ENCODE measurements around the gene SKIL. TPM values are rescaled to one million over a fixed set of nuclear protein-coding genes. Genes with fewer than 3 reads are reported as not detected.

The SKIL gene
- total RNA-seq, 6 experiments from 2014 or later, result 14.1 to 29.1 (median 21.3) TPM

DNA sequence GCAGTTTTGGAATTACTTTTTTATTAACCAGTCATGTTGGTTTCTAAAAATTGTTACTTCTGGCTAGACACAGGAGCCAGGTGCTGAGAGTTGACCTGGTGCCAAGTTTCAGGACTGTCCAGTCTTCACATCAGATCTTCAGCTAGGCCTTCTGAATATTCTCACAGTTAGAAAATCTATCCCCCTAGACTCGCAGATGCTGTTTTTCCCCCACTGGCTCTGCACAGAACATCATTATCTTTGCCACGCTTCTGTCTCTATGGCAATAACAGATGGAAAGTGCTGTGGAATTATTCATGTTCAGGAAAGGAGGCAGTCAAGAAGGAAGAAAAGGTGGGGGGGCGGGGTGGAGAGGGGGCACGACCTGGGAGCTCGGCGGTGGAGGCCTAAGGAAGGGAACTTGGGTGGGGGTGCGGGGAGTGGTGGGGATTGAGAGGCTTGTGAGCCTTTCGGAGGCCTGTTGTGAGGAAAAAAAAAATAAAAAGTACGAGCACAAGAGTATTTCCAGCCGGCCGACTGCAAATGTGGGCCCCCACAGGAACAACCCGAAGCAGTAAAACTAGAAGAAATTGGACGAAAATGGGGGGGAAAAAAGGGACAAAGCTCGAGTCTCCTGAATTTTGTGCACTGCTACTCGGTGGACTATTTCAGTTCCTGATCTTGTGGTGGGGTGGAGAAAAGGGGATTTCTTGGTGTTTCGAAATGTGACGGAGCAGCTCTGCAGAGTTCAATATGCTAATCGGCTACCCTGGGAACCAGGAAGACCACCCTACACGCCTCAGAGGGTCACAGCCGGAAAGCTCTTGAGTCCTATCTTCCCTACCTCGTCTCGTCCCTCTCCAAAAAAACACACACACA is 1.5 kb upstream of the SKIL start:
- TF ChIP-seq POLR2A (IDR thresholded peaks at IDR 0.05) (no peak), CTCF (IDR thresholded peaks at IDR 0.05) (no peak)
- ATAC-seq, result peak in 2 of 4 donors; percentile 4 to 13
- no peaks in the 10 kb centered on the region for H3K27me3 ChIP-seq
- H3K4me1 ChIP-seq, result peaks cover 0 to 10% (median 2%) of the 10 kb centered on the region in 4 donors
- peak in 2 of 3 donors; percentile 34 to 60 for DNase-seq
- H3K4me3 ChIP-seq, result peak overlapping the region; percentile 29 to 81 (median 46)
- WGBS (ENCODE audit: insufficient coverage, low coverage, low lambda C conversion rate, missing lambda C conversion rate), result 5% methylated on average over 22 of the region's 22 CpGs
- intact Hi-C loops (cut with DNase I), result no loop called here
- H3K36me3 ChIP-seq, result no peaks in the 10 kb centered on the region
- no peaks in the 10 kb centered on the region for H3K9me3 ChIP-seq
- H3K27ac ChIP-seq, result peak overlapping the region; percentile 64 to 93 (median 78)

DNA sequence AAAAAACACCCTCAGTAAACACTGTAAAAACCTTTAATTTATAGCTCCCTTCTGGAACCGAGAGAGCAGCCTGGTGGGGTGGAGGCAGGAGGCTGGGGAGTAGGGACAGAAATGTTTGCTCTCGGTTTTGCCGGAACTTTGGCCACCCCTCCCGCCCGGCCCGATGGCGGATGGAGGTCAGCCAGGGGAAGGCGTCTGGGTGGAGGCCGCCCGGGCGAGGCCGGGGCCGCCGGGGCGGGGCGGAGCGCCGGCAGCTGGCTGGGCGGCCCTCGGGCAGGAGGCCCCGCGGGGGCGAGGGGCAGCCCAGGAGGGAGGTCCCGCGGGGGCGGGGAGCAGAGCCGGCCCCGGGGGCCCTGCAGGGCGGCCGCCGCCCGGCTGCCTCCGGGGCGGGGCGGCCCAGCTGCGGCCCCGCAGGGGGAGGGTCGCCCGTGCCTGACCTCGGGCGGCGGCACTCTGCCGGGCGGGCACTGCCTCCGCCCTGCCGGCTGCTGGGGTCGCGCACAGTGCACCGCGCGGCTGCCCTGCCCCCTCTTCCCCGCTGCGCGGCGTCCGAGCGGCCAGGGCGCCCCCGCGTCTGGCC is 829 bp upstream of the SKIL start:
- Histone ChIP-seq H3K27me3 (no peaks in the 10 kb centered on the region), H3K4me1 (peaks cover 0 to 8% (median 2%) of the 10 kb centered on the region in 4 donors), H3K9me3 (no peaks in the 10 kb centered on the region), H3K27ac (peak overlapping the region; percentile 64 to 93 (median 78)), H3K36me3 (no peaks in the 10 kb centered on the region), H3K4me3 (peak overlapping the region; percentile 29 to 81 (median 46))
- TF ChIP-seq CTCF (IDR thresholded peaks at IDR 0.05), result no peak
- TF ChIP-seq POLR2A (IDR thresholded peaks at IDR 0.05), result peak; percentile 24
- WGBS (ENCODE audit: insufficient coverage, low coverage, low lambda C conversion rate, missing lambda C conversion rate), result 0% methylated on average over 4 of the region's 60 CpGs
- DNase-seq, result peak; percentile 92 to 95 (median 92)
- ATAC-seq, result peak; percentile 68 to 81 (median 73)
- intact Hi-C loops (cut with DNase I), result no loop called here

- WGBS (ENCODE audit: insufficient coverage, low coverage, low lambda C conversion rate, missing lambda C conversion rate), result 3% methylated on average over 20 of the region's 44 CpGs
- TF ChIP-seq POLR2A (IDR thresholded peaks at IDR 0.05), result no peak
- TF ChIP-seq CTCF (IDR thresholded peaks at IDR 0.05), result peak; percentile 16 to 29 (median 23)
- Histone ChIP-seq H3K4me3 (peak overlapping the region; percentile 81 to 96 (median 96)), H3K36me3 (no peaks in the 10 kb centered on the region), H3K9me3 (no peaks in the 10 kb centered on the region), H3K27me3 (no peaks in the 10 kb centered on the region), H3K4me1 (peaks cover 0 to 9% (median 2%) of the 10 kb centered on the region in 4 donors), H3K27ac (peak overlapping the region; percentile 93 to 99 (median 95))
- intact Hi-C loops (cut with DNase I), result no loop called here
- peak; percentile 86 to 89 (median 87) for DNase-seq
- peak; percentile 43 to 55 (median 50) for ATAC-seq
Observed at GRCh38 chr3:170358042-170359010, 811 bp downstream of the SKIL start.

DNA sequence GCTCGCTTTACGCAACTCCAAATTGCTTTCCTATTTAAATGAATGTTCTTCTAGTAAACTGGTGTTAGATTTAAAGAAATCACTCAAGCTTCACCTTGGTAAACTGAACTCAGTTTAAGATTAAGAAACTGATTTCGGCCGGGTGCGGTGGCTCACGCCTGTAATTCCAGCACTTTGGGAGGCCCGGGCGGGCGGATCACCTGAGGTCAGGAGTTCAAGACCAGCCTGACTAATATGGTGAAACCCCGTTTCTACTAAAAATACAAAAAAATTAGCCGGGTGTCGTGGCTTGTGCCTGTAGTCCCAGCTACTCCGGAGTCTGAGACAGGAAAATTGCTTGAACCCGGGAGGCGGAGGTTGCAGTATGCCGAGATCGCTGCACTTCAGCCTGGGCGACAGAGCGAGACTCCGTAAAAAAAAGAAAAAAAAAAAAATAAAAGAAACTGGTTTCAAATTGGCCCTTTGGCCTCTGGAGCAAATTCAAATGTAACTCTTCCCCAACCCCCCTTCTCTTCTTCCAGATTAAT is 1.7 kb downstream of the SKIL start:
- TF ChIP-seq POLR2A (IDR thresholded peaks at IDR 0.05) (no peak), CTCF (IDR thresholded peaks at IDR 0.05) (no peak)
- DNase-seq (no peak), ATAC-seq (no peak)
- Histone ChIP-seq H3K36me3 (no peaks in the 10 kb centered on the region), H3K27ac (peak overlapping the region in 1 of 3 donors; percentile 95), H3K9me3 (no peaks in the 10 kb centered on the region), H3K4me1 (peaks cover 0 to 9% (median 2%) of the 10 kb centered on the region in 4 donors), H3K4me3 (peak overlapping the region in 2 of 3 donors; percentile 12 to 96), H3K27me3 (no peaks in the 10 kb centered on the region)
- intact Hi-C loops (cut with DNase I), result no loop called here
- WGBS (ENCODE audit: insufficient coverage, low coverage, low lambda C conversion rate, missing lambda C conversion rate), result 33% methylated on average over 20 of the region's 20 CpGs
